Activated CD4-positive, alpha-beta T cell treated with anti-CD3 and anti-CD28 coated beads for 36 hours (primary cell): ENCODE data around the gene KCNIP4. TPM values are rescaled to one million over a fixed set of nuclear protein-coding genes. Genes with fewer than 3 reads are reported as not detected.

ENCODE experiments used
- ATAC-seq: fragments of 200-7000 bp; cut with Tn5 transposase; one replicate; pipeline ENCODE4 v1.10.0; 2021; ENCODE audit warnings: mild to moderate bottlenecking, moderate library complexity
- CTCF ChIA-PET: fragments of 350-600 bp; sonication (Branson Sonifier 250); formaldehyde crosslinking; loops from one replicate; lab custom pipeline; 2021; ENCODE audit warnings: antibody characterized with exemption; lab: Charles Lee
- POLR2A ChIA-PET: fragments of 350-600 bp; sonication (Branson Sonifier 250); formaldehyde crosslinking; loops from one replicate; lab custom pipeline; 2021; ENCODE audit warnings: antibody characterized with exemption, inconsistent platforms; lab: Charles Lee
- DNase-seq: peaks from one replicate; pipeline ENCODE4 v3.0.0-alpha.2; 2020
- H3K27ac Mint-ChIP-seq: one replicate; pipeline ENCODE4 v1.8.0; 2021; ENCODE audit warnings: mixed read lengths
- H3K27me3 Mint-ChIP-seq: one replicate; pipeline ENCODE4 v1.8.0; 2021; ENCODE audit warnings: mixed read lengths
- H3K36me3 Mint-ChIP-seq: one replicate; pipeline ENCODE4 v1.8.0; 2021; ENCODE audit warnings: low read depth, mixed read lengths
- H3K4me1 Mint-ChIP-seq: one replicate; pipeline ENCODE4 v1.8.0; 2021; ENCODE audit warnings: mixed read lengths
- H3K4me3 Mint-ChIP-seq: one replicate; pipeline ENCODE4 v1.8.0; 2021; ENCODE audit warnings: mild to moderate bottlenecking, moderate library complexity, mixed read lengths
- H3K9me3 Mint-ChIP-seq: one replicate; pipeline ENCODE4 v1.8.0; 2021; ENCODE audit warnings: low read depth, mixed read lengths
- intact Hi-C, 2 experiments: fragments of 100-400 bp; cut with DNase I in 1 of 2; cut with micrococcal nuclease in 1 of 2; formaldehyde crosslinking; loops; one replicate each; pipeline versions ENCODE4 v1.14.2 to v1.15.1; 2022 to 2024; cut with DNase I, micrococcal nuclease
- total RNA-seq, 2 experiments: library from RNA; stranded (reverse); gene quantifications; one replicate each; pipeline ENCODE4 v1.2.3, GENCODE V29; 2021

KCNIP4 gene
- total RNA-seq, 2 experiments from 2014 or later: not detected

GRCh38 chr4:21680326-21680898, 268.2 kb downstream of the KCNIP4 start:
- intact Hi-C loops: no loop called here
- Mint-ChIP-seq H3K9me3 (peaks cover 2% of the 10 kb centered on the region), H3K27me3 (no peaks in the 10 kb centered on the region), H3K4me1 (no peaks in the 10 kb centered on the region), H3K36me3 (no peaks in the 10 kb centered on the region), H3K27ac (no peak overlapping the region), H3K4me3 (no peak overlapping the region)
- DNase-seq (no peak), ATAC-seq (no peak)
- POLR2A ChIA-PET: no interaction called here
- CTCF ChIA-PET: no interaction called here

GRCh38 chr4:21678711-21679110, 269.9 kb downstream of the KCNIP4 start:
- Mint-ChIP-seq H3K27me3 (no peaks in the 10 kb centered on the region), H3K4me3 (no peak overlapping the region), H3K9me3 (peaks cover 5% of the 10 kb centered on the region), H3K36me3 (no peaks in the 10 kb centered on the region), H3K27ac (no peak overlapping the region), H3K4me1 (no peaks in the 10 kb centered on the region)
- DNase-seq (no peak), ATAC-seq (no peak)
- intact Hi-C loops: no loop called here
- CTCF ChIA-PET: no interaction called here
- POLR2A ChIA-PET: no interaction called here

- intact Hi-C loops: no loop called here
- H3K27me3 Mint-ChIP-seq: no peaks in the 10 kb centered on the region
- no peaks in the 10 kb centered on the region for H3K36me3 Mint-ChIP-seq
- ChIA-PET CTCF (no interaction called here), POLR2A (no interaction called here)
- ATAC-seq (no peak), DNase-seq (no peak)
- H3K4me3 Mint-ChIP-seq: no peak overlapping the region
- no peak overlapping the region for H3K27ac Mint-ChIP-seq
- H3K9me3 Mint-ChIP-seq: peaks cover 2% of the 10 kb centered on the region
- no peaks in the 10 kb centered on the region for H3K4me1 Mint-ChIP-seq
Measured at GRCh38 chr4:21677173-21677572, 271.4 kb downstream of the KCNIP4 start.

- ATAC-seq (no peak), DNase-seq (no peak)
- Mint-ChIP-seq H3K4me1 (no peaks in the 10 kb centered on the region), H3K36me3 (no peaks in the 10 kb centered on the region), H3K27ac (no peak overlapping the region), H3K27me3 (no peaks in the 10 kb centered on the region), H3K9me3 (no peaks in the 10 kb centered on the region), H3K4me3 (no peak overlapping the region)
- CTCF ChIA-PET: interaction anchor here (1.2 kb wide), 1 partner anchor 10 kb away, joined by 3 read pairs; no protein-coding TSS in a partner anchor
- POLR2A ChIA-PET: interaction anchor here (0.8 kb wide), 1 partner anchor 769 kb away, joined by 12 read pairs; no protein-coding TSS in a partner anchor
- intact Hi-C loops: no loop called here
Measured at GRCh38 chr4:21664355-21664754, 284.2 kb downstream of the KCNIP4 start.

GRCh38 chr4:21656832-21657231, 291.7 kb downstream of the KCNIP4 start:
- Mint-ChIP-seq H3K36me3 (no peaks in the 10 kb centered on the region), H3K4me1 (no peaks in the 10 kb centered on the region), H3K27me3 (no peaks in the 10 kb centered on the region), H3K27ac (no peak overlapping the region), H3K4me3 (no peak overlapping the region), H3K9me3 (peaks cover 1% of the 10 kb centered on the region)
- ATAC-seq (no peak), DNase-seq (no peak)
- POLR2A ChIA-PET: no interaction called here
- intact Hi-C loops: no loop called here
- CTCF ChIA-PET: no interaction called here

- Mint-ChIP-seq H3K4me1 (no peaks in the 10 kb centered on the region), H3K36me3 (no peaks in the 10 kb centered on the region), H3K9me3 (peaks cover 1% of the 10 kb centered on the region), H3K4me3 (no peak overlapping the region), H3K27me3 (no peaks in the 10 kb centered on the region), H3K27ac (no peak overlapping the region)
- no peak for ATAC-seq
- CTCF ChIA-PET: no interaction called here
- DNase-seq: no peak
- intact Hi-C loops: no loop called here
- POLR2A ChIA-PET: no interaction called here
Measured at GRCh38 chr4:21655031-21655430, 293.5 kb downstream of the KCNIP4 start.

- H3K4me1 Mint-ChIP-seq: no peaks in the 10 kb centered on the region
- H3K27ac Mint-ChIP-seq: no peak overlapping the region
- intact Hi-C loops: no loop called here
- CTCF ChIA-PET: no interaction called here
- ATAC-seq (no peak), DNase-seq (no peak)
- no peaks in the 10 kb centered on the region for H3K36me3 Mint-ChIP-seq
- POLR2A ChIA-PET: no interaction called here
- peaks cover 1% of the 10 kb centered on the region for H3K9me3 Mint-ChIP-seq
- no peak overlapping the region for H3K4me3 Mint-ChIP-seq
- H3K27me3 Mint-ChIP-seq: no peaks in the 10 kb centered on the region
Measured at GRCh38 chr4:21652508-21653231, 295.9 kb downstream of the KCNIP4 start.

GRCh38 chr4:21649391-21650090, 299.0 kb downstream of the KCNIP4 start:
- H3K36me3 Mint-ChIP-seq: no peaks in the 10 kb centered on the region
- no peak overlapping the region for H3K4me3 Mint-ChIP-seq
- H3K27me3 Mint-ChIP-seq: no peaks in the 10 kb centered on the region
- peaks cover 4% of the 10 kb centered on the region for H3K9me3 Mint-ChIP-seq
- intact Hi-C loops: no loop called here
- no peaks in the 10 kb centered on the region for H3K4me1 Mint-ChIP-seq
- DNase-seq (no peak), ATAC-seq (no peak)
- ChIA-PET CTCF (no interaction called here), POLR2A (no interaction called here)
- H3K27ac Mint-ChIP-seq: no peak overlapping the region

GRCh38 chr4:21645776-21646175, 302.8 kb downstream of the KCNIP4 start:
- POLR2A ChIA-PET: no interaction called here
- DNase-seq (no peak), ATAC-seq (no peak)
- Mint-ChIP-seq H3K9me3 (peaks cover 4% of the 10 kb centered on the region), H3K27me3 (no peaks in the 10 kb centered on the region), H3K4me3 (no peak overlapping the region), H3K27ac (no peak overlapping the region), H3K36me3 (no peaks in the 10 kb centered on the region), H3K4me1 (no peaks in the 10 kb centered on the region)
- intact Hi-C loops: no loop called here
- CTCF ChIA-PET: no interaction called here

- DNase-seq (no peak), ATAC-seq (no peak)
- ChIA-PET POLR2A (no interaction called here), CTCF (no interaction called here)
- no peaks in the 10 kb centered on the region for H3K27me3 Mint-ChIP-seq
- H3K9me3 Mint-ChIP-seq: peaks cover 6% of the 10 kb centered on the region
- H3K36me3 Mint-ChIP-seq: no peaks in the 10 kb centered on the region
- intact Hi-C loops: no loop called here
- H3K4me1 Mint-ChIP-seq: no peaks in the 10 kb centered on the region
- no peak overlapping the region for H3K27ac Mint-ChIP-seq
- no peak overlapping the region for H3K4me3 Mint-ChIP-seq
Measured at GRCh38 chr4:21641696-21642095, 306.9 kb downstream of the KCNIP4 start.

GRCh38 chr4:21638171-21638725, 310.3 kb downstream of the KCNIP4 start:
- ATAC-seq: no peak
- no peak for DNase-seq
- intact Hi-C loops: no loop called here
- H3K4me3 Mint-ChIP-seq: no peak overlapping the region
- no peaks in the 10 kb centered on the region for H3K4me1 Mint-ChIP-seq
- H3K9me3 Mint-ChIP-seq: peaks cover 6% of the 10 kb centered on the region
- H3K27ac Mint-ChIP-seq: no peak overlapping the region
- CTCF ChIA-PET: interaction anchor here (0.6 kb wide), 1 partner anchor 344 kb away, joined by 3 read pairs; no protein-coding TSS in a partner anchor
- POLR2A ChIA-PET: no interaction called here
- H3K27me3 Mint-ChIP-seq: no peaks in the 10 kb centered on the region
- H3K36me3 Mint-ChIP-seq: no peaks in the 10 kb centered on the region
